Breast epithelium (tissue), 4 donors: ENCODE results near the gene TPSAB1. TPM values are rescaled to one million over a fixed set of nuclear protein-coding genes. Genes with fewer than 3 reads are reported as not detected.

ENCODE experiments used
- DNase-seq, 2 donors: peaks; one replicate each; pipeline ENCODE4 v3.0.0-alpha.2; 2019; ENCODE audit warnings: low spot score in 2 of 2
- H3K27ac ChIP-seq, 2 donors: fragments of 200-600 bp; sonication (generic) in 1 of 2; one replicate each; pipeline ENCODE4 v1.5.1; 2016 to 2019; ENCODE audit warnings: mild to moderate bottlenecking in 1 of 2
- H3K27me3 ChIP-seq, 2 donors: fragments of 200-600 bp; sonication (generic) in 1 of 2; one replicate each; pipeline versions ENCODE4 v1.5.1 to v1.6.0; 2017 to 2019; ENCODE audit warnings: control low read depth in 1 of 2, mild to moderate bottlenecking in 1 of 2
- H3K36me3 ChIP-seq: fragments of 200-600 bp; one replicate; pipeline ENCODE4 v1.5.1; 2019
- H3K4me1 ChIP-seq, 2 donors: fragments of 200-600 bp; sonication (generic); one replicate each; pipeline ENCODE4 v1.5.1; 2016 to 2019; ENCODE audit warnings: control low read depth in 1 of 2
- H3K4me3 ChIP-seq, 3 donors: fragments of 200-600 bp; sonication (generic); 1 replicate in 2 of 3; 2 replicates in 1 of 3; pipeline ENCODE4 v1.5.1; 2016 to 2019; ENCODE audit warnings: mild to moderate bottlenecking in 3 of 3, moderate library complexity in 2 of 3
- H3K9me3 ChIP-seq, 2 donors: fragments of 200-600 bp; sonication (generic) in 1 of 2; one replicate each; pipeline ENCODE4 v1.5.1; 2016 to 2019; ENCODE audit warnings: control low read depth in 1 of 2
- CTCF ChIP-seq, 3 donors: fragments of 450-650 bp; IDR thresholded peaks; one replicate each; pipeline ENCODE4 v1.5.1; 2016 to 2017; ENCODE audit warnings: antibody characterized with exemption in 3 of 3, mild to moderate bottlenecking in 3 of 3, moderate library complexity in 3 of 3
- POLR2A ChIP-seq: fragments of 450-650 bp; IDR thresholded peaks from one replicate; pipeline ENCODE4 v1.6.1; 2016; ENCODE audit warnings: antibody characterized with exemption, mild to moderate bottlenecking, moderate library complexity
- POLR2AphosphoS5 ChIP-seq, 3 donors: sonication (generic); formaldehyde crosslinking; IDR thresholded peaks; one replicate each; pipeline ENCODE4 v1.6.1; 2017; ENCODE audit warnings: antibody characterized with exemption in 3 of 3
- intact Hi-C: fragments of 100-400 bp; cut with DNase I; formaldehyde crosslinking; loops from one replicate; pipeline ENCODE4 v1.15.1; 2023; ENCODE audit warnings: low total_unique reads
- total RNA-seq, 3 donors: library from RNA; depleted of rRNA; stranded (reverse); fragments of >200 nt; gene quantifications; one replicate each; pipeline ENCODE4 v1.1.0, GENCODE V29; 2016

TPSAB1 gene
- total RNA-seq, 3 donors from 2014 or later: 5.9 to 156 (median 19.8) TPM

GRCh38 chr16:1282324-1282973, 41.9 kb downstream of the TPSAB1 start:
- no peaks in the 10 kb centered on the region for H3K36me3 ChIP-seq
- H3K27me3 ChIP-seq: peaks cover 0 to 63% of the 10 kb centered on the region in 2 donors
- no peak for DNase-seq
- no peak overlapping the region for H3K4me3 ChIP-seq
- H3K9me3 ChIP-seq: no peaks in the 10 kb centered on the region
- TF ChIP-seq POLR2AphosphoS5 (IDR thresholded peaks at IDR 0.05): no peak
- no peak for TF ChIP-seq POLR2A
- no peak for TF ChIP-seq CTCF (IDR thresholded peaks at IDR 0.05)
- no peak overlapping the region for H3K27ac ChIP-seq
- H3K4me1 ChIP-seq: no peaks in the 10 kb centered on the region
- intact Hi-C loops: no loop called here

GRCh38 chr16:1283296-1283695, 42.8 kb downstream of the TPSAB1 start:
- intact Hi-C loops: no loop called here
- Histone ChIP-seq H3K4me3 (no peak overlapping the region), H3K9me3 (no peaks in the 10 kb centered on the region), H3K36me3 (no peaks in the 10 kb centered on the region), H3K4me1 (no peaks in the 10 kb centered on the region), H3K27ac (no peak overlapping the region), H3K27me3 (peaks cover 0 to 59% of the 10 kb centered on the region in 2 donors)
- TF ChIP-seq POLR2AphosphoS5 (IDR thresholded peaks at IDR 0.05): no peak
- no peak for TF ChIP-seq CTCF (IDR thresholded peaks at IDR 0.05)
- TF ChIP-seq POLR2A: no peak
- DNase-seq: no peak

GRCh38 chr16:1283996-1284616, 43.6 kb downstream of the TPSAB1 start:
- H3K9me3 ChIP-seq: no peaks in the 10 kb centered on the region
- no peak overlapping the region for H3K27ac ChIP-seq
- H3K27me3 ChIP-seq: peaks cover 6 to 61% of the 10 kb centered on the region in 2 donors
- no peaks in the 10 kb centered on the region for H3K36me3 ChIP-seq
- TF ChIP-seq POLR2AphosphoS5 (IDR thresholded peaks at IDR 0.05) (no peak), CTCF (IDR thresholded peaks at IDR 0.05) (no peak)
- intact Hi-C loops: no loop called here
- no peaks in the 10 kb centered on the region for H3K4me1 ChIP-seq
- no peak for DNase-seq
- no peak overlapping the region for H3K4me3 ChIP-seq

- no peaks in the 10 kb centered on the region for H3K4me1 ChIP-seq
- no peak overlapping the region for H3K27ac ChIP-seq
- no peaks in the 10 kb centered on the region for H3K36me3 ChIP-seq
- peaks cover 6 to 60% of the 10 kb centered on the region in 2 donors for H3K27me3 ChIP-seq
- TF ChIP-seq POLR2AphosphoS5 (IDR thresholded peaks at IDR 0.05) (no peak), POLR2A (no peak), CTCF (IDR thresholded peaks at IDR 0.05) (no peak)
- intact Hi-C loops: no loop called here
- H3K9me3 ChIP-seq: no peaks in the 10 kb centered on the region
- no peak for DNase-seq
- no peak overlapping the region for H3K4me3 ChIP-seq
These were observed 45.4 kb downstream of the TPSAB1 start for GRCh38 chr16:1285669-1286512.
